CD14-positive monocyte (primary cell): ENCODE measurements around the gene ZSCAN12. TPM values are rescaled to one million over a fixed set of nuclear protein-coding genes. Genes with fewer than 3 reads are reported as not detected.

Source experiments
- DNase-seq, 3 donors: peaks; one replicate each; pipeline ENCODE4 v3.0.0-alpha.2; 2011 to 2022
- H2AFZ ChIP-seq: 2 replicates; pipeline ENCODE4 v1.6.0; 2012; ENCODE audit warnings: mild to moderate bottlenecking, low read depth, low read length, inconsistent platforms; ENCODE audit not compliant: insufficient read depth, poor library complexity, severe bottlenecking
- H3K27ac ChIP-seq, 2 donors: 1 replicate in 1 of 2; 2 replicates in 1 of 2; pipeline ENCODE4 v1.5.1; 2012 to 2013; ENCODE audit warnings: low read length in 2 of 2, control low read depth in 1 of 2, inconsistent platforms in 1 of 2, low read depth in 1 of 2, mild to moderate bottlenecking in 1 of 2
- H3K27me3 ChIP-seq, 2 donors: one replicate each; pipeline versions ENCODE4 v1.6.0 to v1.6.1; 2011 to 2013; ENCODE audit warnings: low read length in 2 of 2; ENCODE audit not compliant: control insufficient read depth in 2 of 2, insufficient read depth in 2 of 2
- H3K36me3 ChIP-seq, 2 donors: replicated peaks in 1 of 2; 1 replicate in 1 of 2; 2 replicates in 1 of 2; pipeline versions ENCODE4 v1.5.1 to v1.6.1; 2012 to 2013; ENCODE audit warnings: low read length in 2 of 2, control low read depth in 1 of 2, inconsistent platforms in 1 of 2, mild to moderate bottlenecking in 1 of 2; ENCODE audit not compliant: insufficient read depth in 2 of 2, control insufficient read depth in 1 of 2
- H3K4me1 ChIP-seq, 2 donors: 1 replicate in 1 of 2; 2 replicates in 1 of 2; pipeline versions ENCODE4 v1.5.1 to v1.6.1; 2012 to 2013; ENCODE audit warnings: low read length in 2 of 2, control low read depth in 1 of 2, inconsistent platforms in 1 of 2, mild to moderate bottlenecking in 1 of 2, moderate library complexity in 1 of 2; ENCODE audit not compliant: insufficient read depth in 2 of 2, control insufficient read depth in 1 of 2
- H3K4me2 ChIP-seq: replicated peaks from 2 replicates; pipeline ENCODE3; 2012; ENCODE audit warnings: low read length, moderate library complexity, mild to moderate bottlenecking; ENCODE audit not compliant: poor library complexity, severe bottlenecking; ENCODE audit errors: extremely low read depth
- H3K4me3 ChIP-seq, 3 experiments: fragments of 200-600 bp in 1 of 3; sonication (generic) in 1 of 3; replicated peaks in 1 of 3; 1 replicate in 2 of 3; 2 replicates in 1 of 3; pipeline ENCODE4 v1.5.1; 2011 to 2013; ENCODE audit warnings: low read length in 3 of 3, mild to moderate bottlenecking in 3 of 3, control low read depth in 2 of 3, low read depth in 2 of 3, inconsistent platforms in 1 of 3, moderate library complexity in 1 of 3
- H3K79me2 ChIP-seq: 2 replicates; pipeline ENCODE4 v1.6.0; 2012; ENCODE audit warnings: mild to moderate bottlenecking, control low read depth, inconsistent platforms, low read length, moderate library complexity; ENCODE audit not compliant: insufficient read depth
- H3K9ac ChIP-seq: 2 replicates; pipeline ENCODE4 v1.6.0; 2017; ENCODE audit warnings: low read length, mild to moderate bottlenecking; ENCODE audit not compliant: insufficient read depth, poor library complexity, severe bottlenecking
- H3K9me3 ChIP-seq, 2 donors: replicated peaks in 1 of 2; 1 replicate in 1 of 2; 2 replicates in 1 of 2; pipeline versions ENCODE4 v1.5.1 to v1.6.1; 2012 to 2013; ENCODE audit warnings: low read length in 2 of 2, control low read depth in 1 of 2; ENCODE audit not compliant: control insufficient read depth in 1 of 2, insufficient read depth in 1 of 2
- H4K20me1 ChIP-seq: 2 replicates; pipeline ENCODE4 v1.6.0; 2012; ENCODE audit warnings: mild to moderate bottlenecking, low read length, control low read depth, moderate library complexity; ENCODE audit not compliant: insufficient read depth
- H3K27ac Mint-ChIP-seq, 7 donors: one replicate each; pipeline ENCODE4 v1.8.0; 2020; ENCODE audit warnings: mild to moderate bottlenecking in 7 of 7, mixed read lengths in 7 of 7, moderate library complexity in 6 of 7, inconsistent platforms in 2 of 7
- H3K27me3 Mint-ChIP-seq, 3 donors: one replicate each; pipeline ENCODE4 v1.8.0; 2021 to 2022; ENCODE audit warnings: low read depth in 3 of 3, mild to moderate bottlenecking in 3 of 3, mixed read lengths in 3 of 3, moderate library complexity in 3 of 3, inconsistent platforms in 1 of 3
- H3K36me3 Mint-ChIP-seq, 2 donors: one replicate each; pipeline ENCODE4 v1.8.0; 2020; ENCODE audit warnings: mixed read lengths in 2 of 2, inconsistent platforms in 1 of 2, mild to moderate bottlenecking in 1 of 2
- H3K4me1 Mint-ChIP-seq: one replicate; pipeline ENCODE4 v1.8.0; 2020; ENCODE audit warnings: mild to moderate bottlenecking, mixed read lengths
- H3K4me3 Mint-ChIP-seq, 2 donors: one replicate each; pipeline ENCODE4 v1.8.0; 2020; ENCODE audit warnings: mild to moderate bottlenecking in 2 of 2, mixed read lengths in 2 of 2, moderate library complexity in 1 of 2
- H3K9me3 Mint-ChIP-seq, 7 donors: one replicate each; pipeline ENCODE4 v1.8.0; 2020 to 2022; ENCODE audit warnings: mixed read lengths in 7 of 7, mild to moderate bottlenecking in 6 of 7, moderate library complexity in 6 of 7, inconsistent platforms in 2 of 7
- CTCF ChIP-seq: fragments of 200-600 bp; IDR thresholded peaks from one replicate; pipeline ENCODE4 v1.8.0; 2022; ENCODE audit warnings: antibody characterized with exemption, mild to moderate bottlenecking
- WGBS: methylation state at CpG from one replicate; pipeline ENCODE4 v1.1.5; 2013; ENCODE audit warnings: missing lambda C conversion rate; ENCODE audit not compliant: insufficient coverage; 5-methylcytosine and 5-hydroxymethylcytosine counted together
- intact Hi-C, 2 donors: fragments of 100-400 bp; cut with micrococcal nuclease; formaldehyde crosslinking; loops; one replicate each; pipeline versions ENCODE4 v1.15.0 to v1.15.1; 2023
- polyA plus RNA-seq, 3 donors: library from polyadenylated mRNA; depleted of rRNA in 1 of 3; unstranded in 2 of 3; stranded (reverse) in 1 of 3; fragments of 300-500 nt in 2 of 3; fragments of >200 nt in 1 of 3; fragmentation: Illumina TruSeq in 2 of 3; gene quantifications; 1 replicate in 2 of 3; 2 replicates in 1 of 3; pipeline ENCODE4 v1.2.3, GENCODE V29; 2012 to 2021

Gene ZSCAN12
- polyA plus RNA-seq, 3 donors: 0.50 to 0.79 (median 0.73) TPM

- no peak for DNase-seq
- Histone ChIP-seq H3K36me3 (no peaks in the 10 kb centered on the region), H3K79me2 (no peaks in the 10 kb centered on the region), H3K4me2 (no peak overlapping the region), H3K4me3 (no peak overlapping the region), H3K4me1 (no peaks in the 10 kb centered on the region), H3K27ac (no peak overlapping the region), H2AFZ (no peak overlapping the region), H3K27me3 (no peaks in the 10 kb centered on the region), H4K20me1 (no peaks in the 10 kb centered on the region), H3K9ac (no peak overlapping the region), H3K9me3 (no peaks in the 10 kb centered on the region)
- intact Hi-C loops: no loop called here
- Mint-ChIP-seq H3K4me1 (no peaks in the 10 kb centered on the region), H3K9me3 (peaks cover 0 to 13% (median 6%) of the 10 kb centered on the region in 7 donors), H3K4me3 (no peak overlapping the region), H3K27ac (no peak overlapping the region), H3K27me3 (no peaks in the 10 kb centered on the region), H3K36me3 (no peaks in the 10 kb centered on the region)
- 97% methylated on average over 14 of the region's 16 CpGs for WGBS
- TF ChIP-seq CTCF: no peak
Observed at GRCh38 chr6:28429781-28430180, 30.2 kb upstream of the ZSCAN12 start.

- no peaks in the 10 kb centered on the region for H3K36me3 ChIP-seq
- H2AFZ ChIP-seq: no peak overlapping the region
- H3K4me1 ChIP-seq: no peaks in the 10 kb centered on the region
- no peak overlapping the region for H3K9ac ChIP-seq
- H3K9me3 ChIP-seq: no peaks in the 10 kb centered on the region
- H3K4me2 ChIP-seq: no peak overlapping the region
- H3K27ac ChIP-seq: no peak overlapping the region
- H3K36me3 Mint-ChIP-seq: no peaks in the 10 kb centered on the region
- WGBS: no CpG with 5 or more reads among the region's 4 CpGs
- intact Hi-C loops: no loop called here
- H3K4me1 Mint-ChIP-seq: no peaks in the 10 kb centered on the region
- H3K27ac Mint-ChIP-seq: no peak overlapping the region
- H3K27me3 Mint-ChIP-seq: peaks cover 0 to 4% (median 0%) of the 10 kb centered on the region in 3 donors
- no peaks in the 10 kb centered on the region for H3K79me2 ChIP-seq
- peaks cover 5 to 14% (median 9%) of the 10 kb centered on the region in 7 donors for H3K9me3 Mint-ChIP-seq
- no peak overlapping the region for H3K4me3 ChIP-seq
- no peaks in the 10 kb centered on the region for H4K20me1 ChIP-seq
- no peak for TF ChIP-seq CTCF
- H3K27me3 ChIP-seq: no peaks in the 10 kb centered on the region
- DNase-seq: no peak
- H3K4me3 Mint-ChIP-seq: no peak overlapping the region
Observed at GRCh38 chr6:28425944-28426541, 26.5 kb upstream of the ZSCAN12 start.
